HG03457 (cell line): ENCODE measurements around the gene PLEKHG4B.
"Not testable (repeated sequence)": the region's sequence is repeated elsewhere in the genome, so short reads cannot be mapped to it uniquely, and the experiment has no call there.

Source experiments
- ATAC-seq: cut with Tn5 transposase; IDR thresholded peaks from one replicate; pipeline ENCODE4 v1.9.1; 2021; ENCODE audit warnings: moderate number of reproducible peaks; ENCODE audit not compliant: unreplicated experiment

PLEKHG4B gene, protein sequence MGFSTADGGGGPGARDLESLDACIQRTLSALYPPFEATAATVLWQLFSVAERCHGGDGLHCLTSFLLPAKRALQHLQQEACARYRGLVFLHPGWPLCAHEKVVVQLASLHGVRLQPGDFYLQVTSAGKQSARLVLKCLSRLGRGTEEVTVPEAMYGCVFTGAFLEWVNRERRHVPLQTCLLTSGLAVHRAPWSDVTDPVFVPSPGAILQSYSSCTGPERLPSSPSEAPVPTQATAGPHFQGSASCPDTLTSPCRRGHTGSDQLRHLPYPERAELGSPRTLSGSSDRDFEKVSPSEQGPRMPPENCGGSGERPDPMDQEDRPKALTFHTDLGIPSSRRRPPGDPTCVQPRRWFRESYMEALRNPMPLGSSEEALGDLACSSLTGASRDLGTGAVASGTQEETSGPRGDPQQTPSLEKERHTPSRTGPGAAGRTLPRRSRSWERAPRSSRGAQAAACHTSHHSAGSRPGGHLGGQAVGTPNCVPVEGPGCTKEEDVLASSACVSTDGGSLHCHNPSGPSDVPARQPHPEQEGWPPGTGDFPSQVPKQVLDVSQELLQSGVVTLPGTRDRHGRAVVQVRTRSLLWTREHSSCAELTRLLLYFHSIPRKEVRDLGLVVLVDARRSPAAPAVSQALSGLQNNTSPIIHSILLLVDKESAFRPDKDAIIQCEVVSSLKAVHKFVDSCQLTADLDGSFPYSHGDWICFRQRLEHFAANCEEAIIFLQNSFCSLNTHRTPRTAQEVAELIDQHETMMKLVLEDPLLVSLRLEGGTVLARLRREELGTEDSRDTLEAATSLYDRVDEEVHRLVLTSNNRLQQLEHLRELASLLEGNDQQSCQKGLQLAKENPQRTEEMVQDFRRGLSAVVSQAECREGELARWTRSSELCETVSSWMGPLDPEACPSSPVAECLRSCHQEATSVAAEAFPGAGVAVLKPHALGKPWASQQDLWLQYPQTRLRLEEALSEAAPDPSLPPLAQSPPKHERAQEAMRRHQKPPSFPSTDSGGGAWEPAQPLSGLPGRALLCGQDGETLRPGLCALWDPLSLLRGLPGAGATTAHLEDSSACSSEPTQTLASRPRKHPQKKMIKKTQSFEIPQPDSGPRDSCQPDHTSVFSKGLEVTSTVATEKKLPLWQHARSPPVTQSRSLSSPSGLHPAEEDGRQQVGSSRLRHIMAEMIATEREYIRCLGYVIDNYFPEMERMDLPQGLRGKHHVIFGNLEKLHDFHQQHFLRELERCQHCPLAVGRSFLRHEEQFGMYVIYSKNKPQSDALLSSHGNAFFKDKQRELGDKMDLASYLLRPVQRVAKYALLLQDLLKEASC (N-terminal part only)

DNA sequence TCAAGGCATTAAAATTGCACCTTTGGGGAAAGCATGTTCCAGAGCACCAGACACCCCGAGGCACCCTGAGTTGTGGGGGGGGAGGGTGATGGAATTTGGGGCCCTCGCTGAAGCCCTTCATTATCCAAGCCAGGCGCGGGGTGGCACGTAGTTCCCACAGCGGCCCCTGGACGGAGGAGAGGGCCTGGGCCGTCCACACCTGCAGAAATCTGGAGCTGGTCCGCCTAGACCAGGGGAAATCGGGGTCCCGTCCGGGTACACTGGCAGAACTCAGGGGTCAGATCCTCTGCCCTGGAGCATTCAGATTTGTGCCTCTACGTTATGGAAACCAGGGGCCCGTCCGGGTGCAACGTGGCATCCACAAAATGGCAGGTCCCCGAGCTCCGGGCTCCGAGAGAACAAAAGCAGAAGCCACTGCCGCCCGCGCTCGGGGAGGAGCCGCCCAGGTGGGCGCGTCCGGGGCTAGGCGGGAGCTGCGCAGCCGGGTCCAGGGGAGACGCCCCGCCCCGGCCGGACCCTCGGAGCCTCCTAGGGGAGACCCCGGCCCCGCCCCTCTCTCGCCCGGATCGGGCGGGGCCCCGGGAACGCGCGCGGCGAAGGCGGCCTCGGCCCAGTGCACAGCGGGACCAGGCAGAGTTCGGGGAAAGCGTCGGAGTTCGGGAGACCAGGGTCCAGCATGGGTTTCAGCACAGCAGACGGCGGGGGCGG lies at the start of gene PLEKHG4B:
Gene PLEKHG4B (plus strand): TSS at position 613 of the 708 bp plus-strand sequence. CDS start 64 bp downstream, at position 677.
- ATAC-seq, result no peak

DNA sequence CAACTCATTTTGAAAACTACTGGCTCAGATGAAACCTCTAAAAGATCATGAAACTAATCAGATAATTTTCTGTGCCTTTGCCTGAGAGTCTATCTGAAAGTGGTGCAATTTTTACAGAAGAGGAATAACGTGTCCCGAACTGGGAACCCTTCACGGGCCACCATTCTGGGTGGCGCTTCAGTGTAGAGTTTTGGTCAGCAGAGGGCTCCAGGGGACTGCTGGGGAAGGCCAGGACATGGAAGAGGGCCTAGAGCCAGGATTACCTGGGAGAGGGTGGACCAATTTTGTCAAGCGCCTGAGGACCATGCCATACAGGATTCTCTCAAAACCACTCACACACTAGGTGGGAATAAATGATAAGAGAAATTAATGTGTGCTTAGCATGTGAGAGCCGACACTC lies 49.7 kb upstream of the PLEKHG4B start:
- ATAC-seq, result no peak

DNA sequence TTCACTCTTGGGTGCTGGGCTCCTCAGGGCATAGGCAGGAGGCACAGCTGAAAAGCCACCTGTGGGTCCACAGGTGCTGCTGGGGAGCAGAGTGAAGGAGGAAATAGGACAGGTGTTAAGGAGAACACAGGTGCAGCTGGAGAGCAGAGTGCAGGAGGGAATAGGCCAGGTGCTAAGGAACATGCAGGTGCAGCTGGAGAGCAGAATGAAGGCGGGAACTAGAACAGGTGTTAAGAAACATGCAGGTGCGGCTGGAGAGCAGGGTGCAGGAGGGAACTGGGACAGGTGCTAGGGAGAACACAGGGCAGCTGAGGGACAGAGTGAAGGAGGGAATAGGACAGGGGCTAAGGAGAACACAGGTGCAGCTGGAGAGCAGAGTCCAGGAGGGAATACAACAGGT lies 43.8 kb upstream of the PLEKHG4B start:
- ATAC-seq, result no peak

DNA sequence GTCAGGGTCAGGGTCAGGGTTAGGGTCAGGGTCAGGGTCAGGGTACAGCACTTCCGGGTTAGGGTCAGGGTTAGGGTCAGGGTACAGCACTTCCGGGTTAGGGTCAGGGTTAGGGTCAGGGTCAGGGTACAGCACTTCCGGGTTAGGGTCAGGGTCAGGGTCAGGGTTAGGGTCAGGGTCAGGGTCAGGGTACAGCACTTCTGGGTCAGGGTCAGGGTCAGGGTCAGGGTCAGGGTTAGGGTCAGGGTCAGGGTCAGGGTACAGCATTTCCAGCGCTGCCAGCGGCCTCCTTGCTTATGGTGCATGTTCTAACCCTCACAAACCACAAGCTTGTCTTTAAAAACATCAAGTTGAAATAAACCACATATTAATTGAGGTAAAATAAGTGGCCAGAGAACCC lies 42.4 kb upstream of the PLEKHG4B start:
- ATAC-seq, result not testable (repeated sequence)

DNA sequence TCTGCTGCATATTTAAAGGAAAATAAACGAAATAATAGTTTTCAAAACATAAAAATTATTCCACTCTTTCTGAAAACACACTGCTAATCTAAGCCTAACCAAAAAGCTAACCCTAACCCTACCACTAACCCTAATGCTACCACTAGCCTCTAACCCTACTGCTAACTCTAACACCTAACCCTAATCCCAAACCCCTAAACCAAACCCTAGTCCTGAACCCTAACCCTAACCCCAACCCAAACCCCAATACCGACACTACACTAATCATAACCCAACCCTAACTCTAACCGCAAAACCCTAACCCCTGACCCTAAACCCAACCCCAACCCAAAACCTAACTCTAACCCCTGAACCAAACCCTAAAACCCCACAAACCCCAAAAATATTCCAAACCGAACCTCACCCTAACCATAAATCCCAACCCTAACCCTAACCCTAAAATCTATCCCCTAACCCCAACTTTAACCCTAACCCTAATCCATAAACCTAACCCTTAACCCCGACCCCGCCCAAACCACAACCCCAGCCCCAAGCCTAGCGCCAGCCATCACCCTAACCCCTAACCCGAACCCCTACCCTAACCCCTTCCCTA lies 41.9 kb upstream of the PLEKHG4B start:
- ATAC-seq, result no peak

DNA sequence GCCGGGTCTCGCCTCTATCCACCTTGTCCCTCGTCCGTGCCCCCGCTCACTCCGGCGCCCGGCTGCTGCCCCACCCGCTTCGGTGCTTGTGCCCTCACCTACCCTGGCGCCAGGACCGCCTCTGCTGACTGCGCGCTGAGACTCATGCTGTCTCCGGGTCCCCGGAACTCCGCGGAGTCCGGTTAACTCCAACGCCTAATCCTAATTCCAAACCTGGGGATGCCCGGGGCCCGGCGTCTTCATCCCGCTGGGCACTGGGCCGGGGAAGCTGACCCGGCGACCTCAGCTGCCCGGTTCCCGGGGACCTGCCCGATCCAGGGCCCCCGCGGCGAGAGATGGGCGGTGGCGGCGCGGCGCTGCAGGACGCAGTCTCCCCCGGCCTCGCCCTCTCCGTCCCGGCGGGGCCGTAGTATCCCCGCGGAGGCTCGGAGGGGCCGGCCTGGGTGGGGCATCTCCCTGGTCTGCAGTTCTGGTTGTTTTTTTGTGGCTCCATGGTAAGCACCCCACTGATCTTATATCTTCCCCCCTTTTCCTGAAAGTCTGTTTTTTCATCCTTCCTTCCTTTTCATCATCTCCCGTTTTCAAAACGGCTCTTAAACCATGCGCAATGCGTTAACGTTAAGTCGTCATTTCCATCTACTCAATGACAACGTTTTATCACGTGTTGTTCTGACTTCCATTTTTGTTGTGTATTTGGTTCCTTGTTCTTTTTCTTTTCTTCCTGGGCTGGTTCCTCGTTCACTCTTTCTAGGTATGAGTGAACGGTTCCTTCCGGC lies 41.1 kb upstream of the PLEKHG4B start:
- no peak for ATAC-seq

DNA sequence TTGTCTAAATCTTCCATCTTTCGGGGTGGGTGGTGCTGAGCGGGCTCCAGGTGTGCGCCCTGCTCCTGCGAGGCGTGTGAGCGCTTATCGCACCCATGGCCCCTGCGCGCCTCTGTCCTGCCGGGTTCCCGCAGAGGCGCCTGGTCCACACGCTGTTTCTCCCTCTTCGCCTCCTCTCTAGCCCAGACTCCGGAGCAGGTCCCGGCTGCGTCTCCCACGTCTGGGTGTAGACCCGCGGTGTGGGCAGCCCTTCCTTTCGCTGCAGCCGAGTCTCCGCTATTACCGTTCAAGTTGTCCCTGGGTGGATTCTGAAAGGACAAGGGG lies 40.5 kb upstream of the PLEKHG4B start:
- ATAC-seq, result no peak

DNA sequence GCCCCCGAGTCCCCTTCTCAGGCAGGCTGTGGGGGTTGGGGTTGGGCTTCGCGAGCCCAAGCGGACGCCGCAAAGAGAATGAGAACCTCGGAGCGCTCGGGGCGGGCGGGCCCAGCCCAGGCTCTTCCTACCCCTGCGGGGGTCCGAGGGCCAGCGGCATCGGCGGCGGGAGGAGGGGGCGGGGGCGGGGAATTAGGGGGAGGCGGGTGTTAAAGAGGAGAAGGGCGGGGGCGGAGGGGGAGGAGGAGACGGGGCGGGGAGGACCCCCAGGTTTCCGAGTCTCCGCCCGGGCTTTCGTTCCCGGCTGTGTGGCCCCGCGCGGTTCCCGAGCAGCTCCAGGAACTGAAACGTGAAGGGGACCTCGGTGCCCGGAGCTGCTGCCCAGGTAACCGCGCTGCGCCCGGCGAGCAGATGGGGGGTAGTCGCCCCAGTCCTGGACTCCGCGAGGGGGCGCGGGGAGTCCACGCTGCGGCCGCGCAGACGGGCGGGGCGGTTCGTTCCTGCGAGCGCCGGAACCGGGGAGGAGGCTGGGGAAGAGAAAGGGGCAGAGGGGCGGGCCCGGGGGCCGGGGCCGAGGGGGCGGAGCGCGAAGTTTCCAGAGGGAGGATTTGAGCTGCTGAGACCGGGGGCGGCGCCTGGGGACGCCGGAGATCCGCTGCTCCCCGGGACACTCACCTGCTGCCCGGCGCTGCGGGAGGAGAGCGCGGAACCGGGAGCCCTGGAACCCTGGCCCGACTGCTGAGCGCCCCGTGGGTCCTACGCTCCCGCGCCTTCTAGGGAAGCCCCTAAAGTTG lies 38.4 kb upstream of the PLEKHG4B start:
- ATAC-seq, result no peak

DNA sequence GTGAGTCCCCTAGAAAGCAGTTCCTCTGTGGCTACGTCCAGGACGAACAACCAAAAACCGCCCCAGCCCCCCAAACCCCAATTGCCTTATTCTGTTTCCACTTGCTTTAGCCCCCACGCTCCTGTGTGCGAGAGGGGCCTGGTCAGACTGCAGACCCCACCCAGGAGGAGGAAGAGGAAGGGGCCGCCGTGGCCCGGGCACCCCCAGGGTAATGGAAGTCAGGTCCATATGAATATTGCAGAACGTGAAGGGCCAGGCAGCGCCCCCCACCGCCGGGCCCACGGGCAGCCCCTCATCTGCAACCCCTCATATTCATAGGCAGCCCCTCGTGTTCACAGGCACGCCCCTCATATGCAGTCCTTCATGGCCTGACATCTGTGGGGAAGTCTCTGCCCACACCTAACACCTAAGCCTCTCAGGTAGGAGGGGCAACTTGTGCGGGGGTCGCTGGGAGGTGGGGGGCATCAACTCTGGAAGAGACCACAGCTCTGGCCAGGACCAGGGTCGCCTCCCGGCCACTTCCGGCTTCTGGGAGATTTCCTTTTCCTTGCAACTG lies 37.7 kb upstream of the PLEKHG4B start:
- no peak for ATAC-seq

DNA sequence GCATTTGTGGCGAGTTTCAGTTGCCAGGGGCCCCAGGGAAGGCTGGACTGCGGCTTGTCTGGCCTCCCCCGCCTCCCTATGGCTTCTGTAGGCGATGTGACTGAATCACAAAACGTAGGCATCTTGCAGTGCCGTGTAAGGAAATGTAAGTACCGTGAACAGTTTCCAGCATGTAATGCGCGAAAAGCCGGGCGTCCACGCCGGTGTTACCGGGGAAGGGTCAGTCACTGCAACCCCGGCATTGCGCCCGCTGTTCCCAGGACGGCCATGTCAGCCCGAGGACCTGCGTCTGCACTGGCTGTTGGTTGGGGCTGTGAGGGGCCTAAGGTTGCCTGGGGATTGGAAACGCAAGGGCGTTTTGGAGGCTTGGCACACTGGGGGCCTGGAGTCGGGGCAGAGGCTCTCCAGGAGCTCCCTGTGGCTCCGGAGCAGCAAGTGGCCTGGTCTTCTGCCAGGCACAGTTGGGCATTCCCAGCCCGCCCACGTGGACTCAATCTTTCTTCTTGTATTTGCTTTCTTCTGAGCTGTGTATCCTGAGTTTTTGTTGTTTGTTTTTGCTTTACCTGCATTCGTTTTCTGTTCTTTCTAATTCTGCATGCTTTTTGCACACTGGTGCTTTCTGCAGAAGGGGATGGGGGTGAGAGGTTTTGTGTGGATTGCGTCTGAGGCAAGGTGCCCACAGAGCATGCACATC lies 36.9 kb upstream of the PLEKHG4B start:
- no peak for ATAC-seq

DNA sequence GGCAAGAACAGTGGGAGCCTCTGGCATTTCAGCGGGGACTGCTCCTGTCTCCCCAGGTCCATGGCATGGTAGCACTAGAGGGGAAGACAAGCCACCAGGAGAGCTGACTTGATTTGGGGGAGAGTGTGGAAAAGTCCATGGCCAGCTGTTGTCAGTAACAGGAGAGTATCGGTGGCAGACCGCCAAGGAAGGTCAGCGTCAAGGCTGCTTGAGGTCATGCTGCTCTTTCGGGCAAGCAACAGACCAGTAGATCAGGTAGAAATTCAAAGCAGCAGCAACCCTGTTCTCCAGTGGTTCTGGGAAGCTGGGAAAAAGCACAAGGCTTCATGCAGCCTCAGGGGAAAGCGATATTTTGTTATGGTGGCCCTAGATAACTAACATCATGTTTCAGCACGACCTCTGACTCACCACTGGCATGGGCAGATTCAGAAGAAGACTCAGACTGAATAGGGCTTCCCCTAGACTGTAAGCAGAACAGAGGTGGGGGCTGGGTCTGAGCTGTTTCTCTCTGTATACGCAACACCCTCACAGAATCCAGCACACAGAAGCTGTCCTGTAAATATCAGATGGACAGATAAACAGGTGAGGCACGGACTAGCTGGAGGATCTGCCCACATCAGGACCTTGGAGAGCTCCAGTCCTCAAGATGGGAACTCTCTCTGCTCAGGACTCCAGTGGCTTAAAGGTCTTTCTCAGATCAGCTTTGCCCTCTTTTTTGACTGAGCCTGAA lies 35.2 kb upstream of the PLEKHG4B start:
- ATAC-seq, result no peak

DNA sequence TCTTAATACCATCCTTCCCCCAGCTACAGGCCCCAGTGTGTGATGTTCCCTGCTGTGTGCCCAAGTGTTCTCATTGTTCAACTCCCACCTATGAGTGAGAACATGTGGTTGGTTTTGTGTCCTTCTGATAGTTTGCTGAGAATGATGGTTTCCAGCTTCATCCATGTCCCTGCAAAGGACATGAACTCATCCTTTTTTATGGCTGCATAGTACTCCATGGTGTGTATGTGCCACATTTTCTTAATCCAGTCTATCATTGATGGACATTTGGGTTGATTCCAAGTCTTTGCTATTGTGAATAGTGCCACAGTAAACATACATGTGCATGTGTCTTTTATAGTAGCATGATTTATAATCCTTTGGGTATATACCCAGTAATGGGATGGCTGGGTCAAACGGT lies 31.7 kb upstream of the PLEKHG4B start:
- ATAC-seq, result not testable (repeated sequence)

DNA sequence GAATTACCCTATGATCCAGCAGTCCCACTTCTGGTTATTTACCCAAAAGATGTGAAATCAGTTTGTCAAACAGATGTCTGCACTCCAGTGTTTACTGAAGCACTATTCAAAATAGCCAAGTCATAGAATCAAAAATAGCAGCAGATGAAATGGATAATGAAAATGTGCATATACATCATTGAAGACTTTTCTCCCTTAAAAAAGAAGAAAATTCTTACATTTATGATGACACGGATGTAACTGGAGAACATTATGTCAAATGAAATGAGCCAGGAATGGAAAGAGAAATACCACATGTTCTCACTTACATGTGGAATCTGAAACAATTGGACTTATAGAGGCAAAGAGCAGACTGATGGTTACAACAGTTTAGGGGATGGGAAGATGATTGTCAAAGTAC lies 21.5 kb upstream of the PLEKHG4B start:
- no peak for ATAC-seq

DNA sequence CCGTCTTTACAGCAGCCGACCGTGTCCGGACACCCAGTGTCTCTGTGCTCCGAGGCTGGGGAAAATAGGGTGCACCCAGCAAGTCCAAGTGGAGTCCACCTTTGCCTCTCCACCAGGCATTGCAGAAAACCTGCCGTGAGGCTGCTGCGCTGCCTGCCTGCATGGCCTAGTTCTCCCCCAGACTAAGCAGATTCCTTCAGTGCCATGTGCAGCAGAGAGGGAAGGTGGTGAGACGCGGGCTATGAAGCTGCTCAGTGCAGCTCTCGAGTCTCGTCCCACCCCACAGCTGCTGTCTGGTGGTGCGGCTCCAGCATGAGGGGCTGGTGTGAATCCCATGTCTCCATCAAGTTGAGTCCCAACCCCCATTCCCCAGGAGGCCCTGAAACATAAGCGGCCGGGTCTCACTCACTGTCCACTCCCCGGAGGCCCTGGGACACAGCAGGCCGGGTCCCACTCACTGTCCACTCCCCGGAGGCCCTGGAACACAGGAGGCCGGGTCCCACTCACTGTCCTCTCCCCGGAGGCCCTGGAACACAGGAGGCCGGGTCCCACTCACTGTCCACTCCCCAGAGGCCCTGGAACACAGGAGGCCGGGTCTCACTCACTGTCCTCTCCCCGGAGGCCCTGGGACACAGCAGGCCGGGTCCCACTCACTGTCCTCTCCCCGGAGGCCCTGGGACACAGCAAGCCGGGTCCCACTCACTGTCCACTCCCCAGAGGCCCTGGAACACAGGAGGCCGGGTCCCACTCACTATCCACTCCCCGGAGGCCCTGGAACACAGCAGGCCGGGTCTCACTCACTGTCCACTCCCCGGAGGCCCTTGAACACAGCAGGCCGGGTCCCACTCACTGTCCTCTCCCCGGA lies 19.4 kb upstream of the PLEKHG4B start:
- ATAC-seq, result not testable (repeated sequence)

DNA sequence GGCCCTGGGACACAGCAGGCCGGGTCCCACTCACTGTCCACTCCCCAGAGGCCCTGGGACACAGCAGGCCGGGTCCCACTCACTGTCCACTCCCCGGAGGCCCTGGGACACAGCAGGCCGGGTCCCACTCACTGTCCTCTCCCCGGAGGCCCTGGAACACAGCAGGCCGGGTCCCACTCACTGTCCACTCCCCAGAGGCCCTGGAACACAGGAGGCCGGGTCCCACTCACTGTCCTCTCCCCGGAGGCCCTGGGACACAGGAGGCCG lies 18.9 kb upstream of the PLEKHG4B start:
- not testable (repeated sequence) for ATAC-seq

DNA sequence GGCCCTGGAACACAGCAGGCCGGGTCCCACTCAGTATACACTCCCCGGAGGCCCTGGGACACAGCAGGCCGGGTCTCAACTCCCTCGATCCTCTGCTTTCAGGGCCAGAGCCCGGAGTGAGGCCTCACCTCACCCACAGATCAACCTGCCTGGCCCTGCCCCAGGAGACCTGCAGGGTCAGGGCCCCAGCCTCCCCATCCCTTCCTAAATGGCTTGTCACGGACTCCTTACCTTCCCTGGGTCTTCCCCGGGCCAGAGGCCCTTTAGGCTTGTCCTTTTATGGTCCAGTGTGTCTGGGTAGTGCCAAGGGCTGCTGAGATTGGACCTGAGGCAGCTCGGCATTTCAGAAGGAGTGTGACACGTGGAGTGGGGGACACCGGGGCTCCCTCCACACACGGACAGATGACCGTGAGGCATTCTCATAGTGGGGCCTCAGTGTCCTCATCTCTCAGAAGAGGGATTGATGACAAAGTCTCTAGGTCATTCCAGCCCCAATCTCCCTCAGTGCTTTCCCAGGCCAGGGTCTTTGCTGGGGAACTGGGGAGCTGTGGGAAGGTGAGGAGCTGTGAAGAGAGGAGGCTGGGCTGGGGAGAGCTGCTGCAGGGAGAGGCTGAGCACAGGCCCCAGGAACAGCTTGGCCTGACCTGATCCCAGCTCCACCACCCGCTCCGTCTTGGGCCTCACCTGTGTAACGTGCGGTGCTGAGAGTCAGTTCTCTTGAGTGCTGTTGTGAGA lies 18.0 kb upstream of the PLEKHG4B start:
- no peak for ATAC-seq
